Measurements from ENCODE around the gene UNC13A. TPM values are rescaled to one million over a fixed set of nuclear protein-coding genes. Genes with fewer than 3 reads are reported as not detected.

The UNC13A gene
- total RNA-seq, 1 experiment from 2014 or later, result 22.2 TPM

DNA sequence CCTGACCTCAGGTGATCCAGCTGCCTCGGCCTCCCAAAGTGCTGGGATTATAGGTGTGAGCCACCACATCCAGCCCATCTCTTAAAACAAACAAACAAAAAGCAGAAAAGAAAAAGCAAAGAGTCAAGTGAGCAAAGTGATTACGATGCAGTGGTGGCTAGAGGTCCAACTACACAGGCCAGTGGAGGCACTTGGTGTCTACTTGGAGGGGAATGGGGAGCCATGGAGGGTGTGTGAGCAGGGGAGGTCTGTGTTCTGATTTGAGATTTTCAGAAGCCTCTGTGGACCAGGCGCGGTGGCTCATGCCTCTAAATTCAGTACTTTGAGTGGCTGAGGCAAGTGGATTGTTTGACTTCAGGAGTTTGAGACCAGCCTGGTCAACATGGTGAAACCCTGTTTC, 126.1 kb downstream of the UNC13A start:
- Histone ChIP-seq H2BK12ac (ENCODE audit: insufficient read length, low read depth, low read length) (no peak overlapping the region), H3K27ac (ENCODE audit: insufficient read length, low read depth, low read length) (no peak overlapping the region), H3K4me2 (ENCODE audit: insufficient read depth, insufficient read length, low read length) (no peak overlapping the region), H2AFZ (ENCODE audit: low read length) (no peak overlapping the region), H3K23ac (ENCODE audit: insufficient read length, low read depth, low read length) (no peak overlapping the region), H2BK20ac (ENCODE audit: low read depth, low read length, poor library complexity, severe bottlenecking) (no peak overlapping the region), H3K56ac (ENCODE audit: insufficient read length, low read depth, low read length) (no peak overlapping the region), H2BK15ac (ENCODE audit: low read depth, low read length) (no peak overlapping the region), H3K14ac (ENCODE audit: insufficient read depth, low read length) (no peak overlapping the region), H4K20me1 (ENCODE audit: control insufficient read depth, insufficient read depth, insufficient read length) (no peaks in the 10 kb centered on the region), H3T11ph (ENCODE audit: low read length) (no peak overlapping the region), H3K27me3 (ENCODE audit: insufficient read depth, low read length) (no peaks in the 10 kb centered on the region), H3K79me2 (ENCODE audit: insufficient read depth, low read length) (no peaks in the 10 kb centered on the region; the same call in 1 of the 2 replicates), H4K5ac (ENCODE audit: insufficient read length, low read depth, low read length) (no peak overlapping the region), H2BK5ac (ENCODE audit: insufficient read length, low read length) (no peak overlapping the region), H3K23me2 (ENCODE audit: insufficient read length, low read depth, low read length, poor library complexity, severe bottlenecking) (no peaks in the 10 kb centered on the region), H3K79me1 (ENCODE audit: insufficient read depth, low read depth, low read length, poor library complexity, severe bottlenecking) (no peaks in the 10 kb centered on the region), H3K9me3 (ENCODE audit: control insufficient read depth, low read depth, low read length) (no peaks in the 10 kb centered on the region), H2AK5ac (ENCODE audit: insufficient read length, low read length) (no peak overlapping the region), H4K91ac (ENCODE audit: insufficient read length, low read depth, low read length) (no peak overlapping the region), H4K8ac (replicated peaks; ENCODE audit: insufficient read length, low read depth, low read length) (no peak overlapping the region), H3K18ac (ENCODE audit: insufficient read length, low read depth, low read length) (no peak overlapping the region), H3K9ac (ENCODE audit: extremely low read depth, insufficient read length, low read length) (no peak overlapping the region), H3K4ac (ENCODE audit: low read depth, low read length) (no peak overlapping the region), H2BK120ac (ENCODE audit: low read depth, low read length, poor library complexity, severe bottlenecking) (no peak overlapping the region), H3K4me1 (ENCODE audit: insufficient read depth, low read length) (no peaks in the 10 kb centered on the region)
- H3K4me1 Mint-ChIP-seq, result no peaks in the 10 kb centered on the region
- H3K4me3 Mint-ChIP-seq, result no peak overlapping the region; a peak in 1 of 5 replicates
- no peaks in the 10 kb centered on the region for H3K27me3 Mint-ChIP-seq (ENCODE audit: low read depth)
- DNase-seq, result no peak
- TF ChIP-seq, protein P1, sequence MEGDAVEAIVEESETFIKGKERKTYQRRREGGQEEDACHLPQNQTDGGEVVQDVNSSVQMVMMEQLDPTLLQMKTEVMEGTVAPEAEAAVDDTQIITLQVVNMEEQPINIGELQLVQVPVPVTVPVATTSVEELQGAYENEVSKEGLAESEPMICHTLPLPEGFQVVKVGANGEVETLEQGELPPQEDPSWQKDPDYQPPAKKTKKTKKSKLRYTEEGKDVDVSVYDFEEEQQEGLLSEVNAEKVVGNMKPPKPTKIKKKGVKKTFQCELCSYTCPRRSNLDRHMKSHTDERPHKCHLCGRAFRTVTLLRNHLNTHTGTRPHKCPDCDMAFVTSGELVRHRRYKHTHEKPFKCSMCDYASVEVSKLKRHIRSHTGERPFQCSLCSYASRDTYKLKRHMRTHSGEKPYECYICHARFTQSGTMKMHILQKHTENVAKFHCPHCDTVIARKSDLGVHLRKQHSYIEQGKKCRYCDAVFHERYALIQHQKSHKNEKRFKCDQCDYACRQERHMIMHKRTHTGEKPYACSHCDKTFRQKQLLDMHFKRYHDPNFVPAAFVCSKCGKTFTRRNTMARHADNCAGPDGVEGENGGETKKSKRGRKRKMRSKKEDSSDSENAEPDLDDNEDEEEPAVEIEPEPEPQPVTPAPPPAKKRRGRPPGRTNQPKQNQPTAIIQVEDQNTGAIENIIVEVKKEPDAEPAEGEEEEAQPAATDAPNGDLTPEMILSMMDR (conservative IDR thresholded peaks at IDR 0.05), result no peak
- no peaks in the 10 kb centered on the region for H3K9me3 Mint-ChIP-seq
- no CpG with 5 or more reads among the region's 4 CpGs for WGBS (ENCODE audit: extremely low coverage, insufficient read length, low lambda C conversion rate)
- peaks cover 11 to 32% (median 27%) of the 10 kb centered on the region in 3 experiments; a peak in 6 of 7 replicates for H3K36me3 Mint-ChIP-seq (ENCODE audit: insufficient read depth in 1 of 3, low read depth in 3 of 3)
- no peak overlapping the region for H3K27ac Mint-ChIP-seq

Measured in H9 (cell line).